Endothelial cell of umbilical vein (primary cell): ENCODE data around the gene ARID3B. TPM values are rescaled to one million over a fixed set of nuclear protein-coding genes. Genes with fewer than 3 reads are reported as not detected.

Experiments used
- BruUV-seq: library from RNA; stranded (reverse); fragments of 400-500 nt; replicated peaks from 2 replicates; lab custom pipeline; 2021; lab: Mats Ljungman, UMichigan
- CTCF ChIA-PET: fragments of 300-600, 350-600 bp; sonication (Branson Sonifier 250); formaldehyde crosslinking; loops from one replicate; lab custom pipeline; 2021; ENCODE audit warnings: antibody characterized with exemption, inconsistent platforms; lab: Charles Lee
- POLR2A ChIA-PET: fragments of 300-600, 350-600 bp; sonication (Branson Sonifier 250); formaldehyde crosslinking; loops from one replicate; lab custom pipeline; 2021; ENCODE audit warnings: antibody characterized with exemption, inconsistent platforms; lab: Charles Lee
- DNase-seq: peaks from one replicate; pipeline ENCODE4 v3.0.0-alpha.2; 2011; ENCODE audit warnings: low read depth, low spot score
- FAIRE-seq: peaks from 2 replicates; lab custom pipeline; 2011; peaks lifted over from hg19 to GRCh38; lab: Jason Lieb, UNC
- H2AFZ ChIP-seq: 2 replicates; pipeline ENCODE4 v1.6.0; 2012; ENCODE audit warnings: low read depth, low read length, control low read depth, inconsistent platforms
- H3K27ac ChIP-seq: 2 replicates; pipeline ENCODE4 v1.5.1; 2011; ENCODE audit warnings: low read depth, mild to moderate bottlenecking, control low read depth, low read length, moderate library complexity; ENCODE audit not compliant: insufficient read depth
- H3K27me3 ChIP-seq, 2 experiments: 2 replicates each; pipeline versions ENCODE4 v1.6.0 to v1.6.1; 2011; ENCODE audit warnings: low read length in 2 of 2, mixed read lengths in 1 of 2; ENCODE audit not compliant: control insufficient read depth in 2 of 2, insufficient read depth in 2 of 2
- H3K36me3 ChIP-seq, 2 experiments: 2 replicates in 1 of 2; 3 replicates in 1 of 2; pipeline ENCODE4 v1.5.1; 2011; ENCODE audit warnings: low read length in 2 of 2, mild to moderate bottlenecking in 1 of 2, moderate library complexity in 1 of 2; ENCODE audit not compliant: control insufficient read depth in 2 of 2, insufficient read depth in 2 of 2; ENCODE audit errors: extremely low read depth in 1 of 2
- H3K4me1 ChIP-seq: 3 replicates; pipeline ENCODE4 v1.5.1; 2011; ENCODE audit warnings: mild to moderate bottlenecking, low read length; ENCODE audit not compliant: control insufficient read depth, insufficient read depth; ENCODE audit errors: extremely low read depth
- H3K4me2 ChIP-seq: 2 replicates; pipeline ENCODE4 v1.6.1; 2011; ENCODE audit warnings: low read length, control low read depth, mixed read lengths; ENCODE audit not compliant: insufficient read depth
- H3K4me3 ChIP-seq, 3 experiments: fragments of 200-600 bp in 1 of 3; sonication (generic), shearing (Covaris generic) in 1 of 3; replicated peaks in 1 of 3; 2 replicates each; pipeline ENCODE4 v1.5.1; 2011 to 2016; ENCODE audit warnings: control low read depth in 3 of 3, low read length in 3 of 3, mild to moderate bottlenecking in 2 of 3, inconsistent platforms in 1 of 3, low read depth in 1 of 3, moderate library complexity in 1 of 3; ENCODE audit not compliant: insufficient read depth in 1 of 3
- H3K79me2 ChIP-seq: 2 replicates; pipeline ENCODE4 v1.6.0; 2012; ENCODE audit warnings: low read length, inconsistent platforms; ENCODE audit not compliant: control insufficient read depth, insufficient read depth
- H3K9ac ChIP-seq: replicated peaks from 2 replicates; pipeline ENCODE3; 2011; ENCODE audit warnings: low read length, control low read depth; ENCODE audit not compliant: insufficient read depth; ENCODE audit errors: extremely low read depth
- H3K9me1 ChIP-seq: replicated peaks from 3 replicates; pipeline ENCODE4 v1.6.0; 2011; ENCODE audit warnings: mild to moderate bottlenecking, low read length; ENCODE audit not compliant: control insufficient read depth, insufficient read depth; ENCODE audit errors: extremely low read depth
- H3K9me3 ChIP-seq: replicated peaks from 2 replicates; pipeline ENCODE4 v1.5.1; 2012; ENCODE audit warnings: low read length, inconsistent platforms; ENCODE audit not compliant: control insufficient read depth, insufficient read depth
- H4K20me1 ChIP-seq: replicated peaks from 2 replicates; pipeline ENCODE3; 2011; ENCODE audit warnings: mild to moderate bottlenecking, low read length; ENCODE audit not compliant: control insufficient read depth, insufficient read depth; ENCODE audit errors: extremely low read depth
- EZH2 ChIP-seq: IDR thresholded peaks from 2 replicates; pipeline ENCODE4 v1.6.1; 2012; ENCODE audit warnings: borderline replicate concordance, low read depth, mild to moderate bottlenecking, moderate library complexity, low read length, inconsistent platforms; ENCODE audit not compliant: severe bottlenecking
- FOS ChIP-seq: IDR thresholded peaks from 2 replicates; pipeline ENCODE4 v1.6.1; 2011; ENCODE audit warnings: mild to moderate bottlenecking, low read length, moderate library complexity, borderline replicate concordance; ENCODE audit not compliant: insufficient read depth
- GATA2 ChIP-seq: IDR thresholded peaks from 2 replicates; pipeline ENCODE4 v1.7.0; 2011; ENCODE audit warnings: low read depth, mild to moderate bottlenecking, moderate library complexity, mixed read lengths, low read length; ENCODE audit not compliant: insufficient read length, insufficient read depth
- dilution Hi-C: fragments of 300-500 bp; cut with MboI; formaldehyde crosslinking; loops from one replicate; pipeline ENCODE4 v1.15.0; 2019; ENCODE audit warnings: low sequenced_read_pairs; ENCODE audit not compliant: extremely low pct_ligation_motif_present
- intact Hi-C: fragments of 100-400 bp; cut with micrococcal nuclease; formaldehyde crosslinking; loops from one replicate; pipeline ENCODE4 v1.10.0; 2022
- polyA plus RNA-seq, 4 experiments: library from polyadenylated mRNA; depleted of rRNA in 3 of 4; stranded (reverse) in 3 of 4; unstranded in 1 of 4; fragments of >200 nt; gene quantifications; 2 replicates each; pipeline versions ENCODE4 v1.2.1 to v1.2.3, GENCODE V29; 2011 to 2012; ENCODE audit warnings: missing spikeins in 1 of 4
- total RNA-seq: library from RNA; stranded (reverse); gene quantifications from 2 replicates; pipeline ENCODE4 v1.2.3, GENCODE V29; 2021
- TF ChIP-seq, protein P1 (sequence below): IDR thresholded peaks from 2 replicates; pipeline ENCODE4 v1.6.1; 2011; ENCODE audit not compliant: insufficient read depth, insufficient read length
- TF ChIP-seq, protein P2 (sequence below), 2 donors: IDR thresholded peaks; 1 replicate in 1 of 2; 2 replicates in 1 of 2; pipeline ENCODE4 v1.5.1; 2011; ENCODE audit warnings: low read length in 2 of 2, mild to moderate bottlenecking in 2 of 2, moderate library complexity in 2 of 2, control low read depth in 1 of 2, inconsistent platforms in 1 of 2, low read depth in 1 of 2; ENCODE audit not compliant: insufficient read depth in 1 of 2; ENCODE audit errors: extremely low read depth in 1 of 2

ARID3B gene
- total and polyA plus RNA-seq, 2 donors (not counting 3 experiments of a cell fraction or from before 2014, with no cell fraction given): 6.2 to 10.0 TPM

DNA sequence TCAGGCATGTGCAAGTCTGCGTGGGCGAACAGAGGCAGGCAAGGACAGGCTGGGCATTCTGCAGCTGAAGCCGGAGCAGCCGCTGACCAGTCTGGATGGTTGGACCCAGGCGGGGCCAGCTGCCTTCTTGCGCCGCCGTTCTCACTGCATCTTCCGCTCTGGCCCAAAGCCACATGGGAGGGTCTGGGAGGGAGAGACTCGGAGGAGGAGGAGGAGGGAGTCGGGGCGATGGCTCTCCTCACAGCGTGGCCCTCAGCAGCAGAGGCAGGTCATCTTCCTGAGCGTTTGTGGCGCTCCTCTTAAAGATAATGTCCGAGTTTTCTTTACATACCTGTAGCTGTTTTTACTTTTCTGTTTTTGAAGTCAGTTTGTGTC is 80.5 kb downstream of the ARID3B start:
- no TSS peak for BruUV-seq
- H2AFZ ChIP-seq: no peak overlapping the region
- H4K20me1 ChIP-seq: peaks cover 8% of the 10 kb centered on the region
- H3K9me3 ChIP-seq: no peaks in the 10 kb centered on the region
- dilution Hi-C loops: no loop called here
- H3K27me3 ChIP-seq: no peaks in the 10 kb centered on the region
- H3K36me3 ChIP-seq: peaks cover 33 to 69% of the 10 kb centered on the region in 2 experiments
- CTCF ChIA-PET: interaction anchor here (0.5 to 8.4 kb wide), 21 partner anchors 11 to 252 kb away, joined by 3 to 82 read pairs (median 4); no protein-coding TSS in a partner anchor
- TF ChIP-seq, protein P1, sequence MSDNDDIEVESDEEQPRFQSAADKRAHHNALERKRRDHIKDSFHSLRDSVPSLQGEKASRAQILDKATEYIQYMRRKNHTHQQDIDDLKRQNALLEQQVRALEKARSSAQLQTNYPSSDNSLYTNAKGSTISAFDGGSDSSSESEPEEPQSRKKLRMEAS: no peak
- no peak for TF ChIP-seq EZH2
- TF ChIP-seq, protein P2, sequence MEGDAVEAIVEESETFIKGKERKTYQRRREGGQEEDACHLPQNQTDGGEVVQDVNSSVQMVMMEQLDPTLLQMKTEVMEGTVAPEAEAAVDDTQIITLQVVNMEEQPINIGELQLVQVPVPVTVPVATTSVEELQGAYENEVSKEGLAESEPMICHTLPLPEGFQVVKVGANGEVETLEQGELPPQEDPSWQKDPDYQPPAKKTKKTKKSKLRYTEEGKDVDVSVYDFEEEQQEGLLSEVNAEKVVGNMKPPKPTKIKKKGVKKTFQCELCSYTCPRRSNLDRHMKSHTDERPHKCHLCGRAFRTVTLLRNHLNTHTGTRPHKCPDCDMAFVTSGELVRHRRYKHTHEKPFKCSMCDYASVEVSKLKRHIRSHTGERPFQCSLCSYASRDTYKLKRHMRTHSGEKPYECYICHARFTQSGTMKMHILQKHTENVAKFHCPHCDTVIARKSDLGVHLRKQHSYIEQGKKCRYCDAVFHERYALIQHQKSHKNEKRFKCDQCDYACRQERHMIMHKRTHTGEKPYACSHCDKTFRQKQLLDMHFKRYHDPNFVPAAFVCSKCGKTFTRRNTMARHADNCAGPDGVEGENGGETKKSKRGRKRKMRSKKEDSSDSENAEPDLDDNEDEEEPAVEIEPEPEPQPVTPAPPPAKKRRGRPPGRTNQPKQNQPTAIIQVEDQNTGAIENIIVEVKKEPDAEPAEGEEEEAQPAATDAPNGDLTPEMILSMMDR (IDR thresholded peaks at IDR 0.05; ENCODE audit: extremely low read depth in 1 of 2, insufficient read depth in 1 of 2, low read depth in 1 of 2, low read length in 2 of 2): no peak
- TF ChIP-seq FOS: no peak
- TF ChIP-seq GATA2: no peak
- peak; percentile 21 for FAIRE-seq
- no peak overlapping the region for H3K9ac ChIP-seq
- POLR2A ChIA-PET: no interaction called here
- DNase-seq: no peak
- intact Hi-C loops: loop anchor here (1.0 to 5.0 kb wide), 2 partner anchors 184 to 247 kb away; no protein-coding TSS in a partner anchor
- H3K9me1 ChIP-seq: no peaks in the 10 kb centered on the region
- no peak overlapping the region for H3K4me3 ChIP-seq
- peaks cover 8% of the 10 kb centered on the region for H3K4me1 ChIP-seq
- H3K27ac ChIP-seq: no peak overlapping the region
- H3K79me2 ChIP-seq: peaks cover 50% of the 10 kb centered on the region
- H3K4me2 ChIP-seq: no peak overlapping the region
